Nucleus accumbens (tissue), 56 donors: ENCODE data around the gene AUTS2.
"Not testable (repeated sequence)": the region's sequence is repeated elsewhere in the genome, so short reads cannot be mapped to it uniquely, and the experiment has no call there.

Experiments
- DNase-seq, 56 donors: peaks; one replicate each; lab custom pipeline; 2025; lab: John Stamatoyannopoulos, UW

Gene AUTS2

GRCh38 chr7:69775231-69775771, 177.0 kb downstream of the AUTS2 start:
- DNase-seq = no peak

DNA sequence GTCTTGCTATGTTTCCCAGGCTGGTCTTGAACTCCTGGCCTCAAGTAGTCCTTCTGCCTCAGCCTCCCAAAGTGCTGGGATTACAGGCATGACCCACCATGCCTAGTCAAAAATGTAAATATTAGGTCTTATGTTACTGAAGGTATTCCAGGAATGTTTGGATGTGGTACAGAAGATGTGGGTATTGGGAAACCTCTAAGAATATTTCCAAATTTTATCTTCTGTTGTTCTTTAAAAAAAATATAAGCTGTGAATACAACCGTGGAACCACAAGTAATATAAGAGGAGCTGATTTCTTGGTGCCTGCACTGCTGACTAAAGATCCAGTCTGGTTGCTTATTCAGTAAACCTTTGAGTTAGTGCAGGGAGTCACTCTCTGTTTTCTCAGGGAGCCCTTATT, 178.3 kb downstream of the AUTS2 start:
- DNase-seq = no peak

- DNase-seq = no peak
Observed at GRCh38 chr7:69778138-69778537, 179.9 kb downstream of the AUTS2 start.

- DNase-seq = no peak
Observed at GRCh38 chr7:69780379-69780778, 182.1 kb downstream of the AUTS2 start.

- DNase-seq = peak in 1 of 56 donors; percentile 20
Observed at GRCh38 chr7:69781412-69781846, 183.2 kb downstream of the AUTS2 start.

DNA sequence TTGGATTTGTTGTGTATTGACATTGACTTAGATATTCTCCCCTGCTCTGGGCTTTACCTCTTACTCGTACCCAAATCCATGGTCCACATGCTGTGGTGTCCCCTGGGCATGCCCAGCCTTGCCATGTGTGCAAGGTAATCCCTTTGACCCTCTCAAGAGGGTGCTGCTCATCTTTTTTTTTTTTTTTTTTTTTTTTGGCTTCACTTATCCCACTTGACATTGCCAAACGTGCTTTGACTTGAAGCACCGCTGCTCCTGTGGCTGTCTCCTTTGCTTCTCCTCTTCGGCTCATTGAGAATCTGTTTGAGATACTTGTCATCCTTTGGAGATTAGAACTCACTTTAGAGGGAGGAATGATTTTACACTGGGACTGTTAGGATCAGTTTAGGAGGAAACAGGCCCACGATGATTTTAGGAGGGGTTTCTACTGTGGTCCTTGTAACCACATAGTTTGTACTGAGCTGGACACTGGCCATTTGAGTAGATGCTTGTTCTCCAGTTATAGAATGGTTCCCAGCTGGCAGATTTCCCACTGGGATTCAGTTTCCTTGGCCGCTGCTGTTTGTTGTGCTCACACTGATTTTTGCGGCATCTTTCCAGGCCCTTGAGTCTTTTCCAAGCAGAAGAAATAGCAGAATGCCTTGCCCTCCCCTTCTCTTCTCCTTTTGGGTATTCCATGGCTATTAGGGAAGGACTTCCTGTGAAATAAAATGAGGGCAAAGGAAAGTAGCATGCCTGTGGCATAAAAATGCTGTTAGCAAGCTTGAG, 184.8 kb downstream of the AUTS2 start:
- DNase-seq = peak in 42 of 56 donors; percentile 3 to 80 (median 22)

GRCh38 chr7:69786130-69786529, 187.9 kb downstream of the AUTS2 start:
- not testable (repeated sequence) for DNase-seq

DNA sequence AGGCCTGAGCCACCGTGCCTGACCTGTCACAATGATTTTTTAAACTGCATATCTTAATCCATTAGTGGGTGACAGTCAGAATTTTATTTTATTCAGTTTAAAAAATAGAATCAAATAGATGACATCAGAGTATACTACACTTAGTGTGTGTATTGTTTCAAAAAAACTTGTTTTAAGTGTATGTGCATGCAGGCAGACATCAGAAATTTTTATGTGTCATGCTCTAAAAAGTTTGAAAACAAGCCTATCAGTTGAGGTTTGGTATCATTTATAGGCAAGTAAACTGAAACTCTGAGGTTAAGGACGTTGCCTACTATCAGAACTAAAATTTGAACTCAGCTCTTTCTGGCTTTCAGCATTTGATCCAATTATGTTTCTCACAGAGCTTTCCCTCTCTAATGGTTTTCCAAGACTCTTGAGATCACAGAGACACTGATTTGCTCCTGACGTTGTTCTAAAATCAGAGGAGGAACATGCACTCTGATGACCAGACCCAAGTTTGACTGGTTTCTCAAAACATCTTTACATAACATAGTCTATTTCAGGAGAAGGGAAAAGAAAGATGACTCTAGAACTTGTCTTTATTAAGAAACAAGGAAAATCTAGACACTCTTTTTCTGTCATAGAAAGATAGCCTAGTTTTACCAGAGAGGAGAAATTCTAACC, 188.6 kb downstream of the AUTS2 start:
- no peak for DNase-seq

GRCh38 chr7:69787736-69788431, 189.6 kb downstream of the AUTS2 start:
- DNase-seq = peak in 1 of 56 donors; percentile 6

DNA sequence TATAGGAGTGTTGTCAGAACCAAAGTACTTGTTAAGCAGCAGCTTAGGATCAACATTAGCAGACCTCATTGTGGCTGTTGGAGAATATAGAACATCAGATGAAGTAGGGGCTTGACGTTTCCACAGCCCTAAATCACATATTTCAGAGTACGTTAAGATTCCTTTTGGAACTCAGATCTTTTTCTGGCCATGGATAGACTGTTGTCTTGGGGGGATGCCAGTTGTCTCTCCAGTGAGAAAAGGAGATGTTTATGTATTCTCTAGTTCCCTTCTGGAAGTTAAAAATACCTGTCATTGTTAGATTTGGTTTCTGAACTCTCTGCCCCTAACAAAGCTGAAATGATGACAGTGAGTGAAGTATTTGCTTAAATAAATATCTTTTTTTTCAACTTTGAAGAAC, 191.3 kb downstream of the AUTS2 start:
- no peak for DNase-seq

- DNase-seq = peak in 19 of 56 donors; percentile 2 to 49 (median 14)
Observed at GRCh38 chr7:69790977-69791724, 192.9 kb downstream of the AUTS2 start.

DNA sequence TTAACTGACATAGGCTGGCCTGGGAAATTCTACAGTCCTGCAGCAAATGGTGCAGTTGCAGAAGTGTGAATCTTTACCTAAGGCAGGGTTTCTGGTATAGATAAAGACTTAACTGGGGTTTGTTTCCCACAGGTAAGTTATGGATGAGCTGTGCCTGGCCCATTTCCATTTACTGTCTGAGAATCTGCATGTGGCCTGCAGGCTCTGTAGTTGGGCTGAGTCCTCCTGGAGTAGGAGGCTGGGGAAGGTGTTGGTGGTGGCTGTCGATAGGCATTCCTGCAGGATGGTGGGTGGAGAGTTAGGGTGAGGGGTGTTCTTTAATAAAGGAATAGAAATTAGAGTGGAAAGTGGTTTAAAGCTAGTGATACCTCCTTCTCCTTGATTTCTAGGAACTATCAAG, 193.5 kb downstream of the AUTS2 start:
- DNase-seq = no peak

- DNase-seq = no peak
Observed at GRCh38 chr7:69795932-69796331, 197.7 kb downstream of the AUTS2 start.

DNA sequence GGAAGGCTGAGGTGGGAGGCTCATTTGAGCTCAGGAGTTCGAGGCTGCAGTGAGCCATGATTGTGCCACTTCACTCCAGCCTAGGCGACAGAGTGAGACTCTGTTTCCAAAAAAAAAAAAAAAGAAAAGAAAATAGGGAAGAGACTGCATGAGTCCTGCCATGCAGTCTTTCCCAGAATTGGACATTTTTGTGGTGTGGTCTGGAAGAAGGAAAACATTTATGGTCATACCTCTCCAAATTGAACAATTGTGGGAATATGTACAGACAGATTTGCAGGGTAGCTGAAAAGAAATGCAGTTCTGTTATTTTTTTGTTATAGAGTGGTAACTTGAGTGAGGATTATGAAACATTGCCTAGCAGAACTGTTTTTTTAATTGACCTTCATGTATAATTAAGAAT, 198.1 kb downstream of the AUTS2 start:
- no peak for DNase-seq

GRCh38 chr7:69799048-69799697, 200.9 kb downstream of the AUTS2 start:
- DNase-seq = no peak

DNA sequence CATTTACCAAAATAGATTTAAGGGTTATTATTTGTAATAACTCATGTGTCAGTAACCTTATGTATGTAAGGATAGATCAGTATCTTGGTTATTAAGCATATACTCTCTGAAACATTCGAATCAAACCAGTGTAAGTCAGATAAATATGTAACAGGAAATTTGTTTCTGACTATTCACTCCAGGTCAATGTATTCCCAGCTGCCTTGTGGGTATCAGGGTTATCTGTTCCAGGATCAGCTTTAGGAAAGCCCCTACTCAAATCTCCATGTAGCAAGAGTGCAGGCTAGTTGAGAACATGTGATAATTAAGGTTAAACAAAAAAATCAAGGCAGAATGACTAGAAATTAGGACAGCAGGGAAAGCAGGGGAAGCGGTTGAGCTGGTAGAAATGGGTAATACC, 201.7 kb downstream of the AUTS2 start:
- no peak for DNase-seq

DNA sequence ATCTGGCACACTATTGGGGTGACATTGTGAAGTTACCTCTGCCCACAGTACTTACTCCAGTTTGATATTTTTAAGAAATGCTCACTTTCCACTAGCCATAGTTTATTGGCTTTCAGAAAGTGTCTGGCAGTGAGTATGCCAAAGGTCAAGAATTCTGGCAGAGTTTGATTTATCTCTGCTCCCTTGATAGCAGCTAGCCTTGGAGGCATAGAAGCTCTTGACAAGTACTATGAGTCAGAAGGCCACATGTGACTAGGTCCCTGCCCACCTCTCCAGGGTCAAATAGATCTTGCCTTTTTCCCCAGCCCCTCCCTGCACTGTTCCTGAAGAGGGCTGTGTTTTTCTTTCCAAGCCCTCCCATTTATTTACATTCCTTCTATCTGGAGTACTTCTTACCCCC, 202.2 kb downstream of the AUTS2 start:
- no peak for DNase-seq

- DNase-seq = no peak
Observed at GRCh38 chr7:69801729-69802682, 203.7 kb downstream of the AUTS2 start.
